Ovary (tissue), 3 donors: ENCODE data around the gene RNGTT.

Experiments used
- CTCF ChIP-seq, 3 donors: fragments of 450-650 bp in 2 of 3; fragments of 200-600 bp in 1 of 3; IDR thresholded peaks; one replicate each; pipeline versions ENCODE4 v1.5.1 to v1.8.0; 2016 to 2022; ENCODE audit warnings: antibody characterized with exemption in 3 of 3, mild to moderate bottlenecking in 1 of 3
- POLR2A ChIP-seq: fragments of 450-650 bp; IDR thresholded peaks from one replicate; pipeline ENCODE4 v1.6.1; 2017; ENCODE audit warnings: antibody characterized with exemption, mild to moderate bottlenecking, moderate library complexity
- donor health status: DM: no; HTN: no; CAD: no.

- TF ChIP-seq POLR2A (no peak), CTCF (IDR thresholded peaks at IDR 0.05) (no peak)
Observed at GRCh38 chr6:88722686-88723085, 240.7 kb downstream of the RNGTT start.
